CD14-positive monocyte (primary cell): ENCODE data around the gene LKAAEAR1. TPM values are rescaled to one million over a fixed set of nuclear protein-coding genes. Genes with fewer than 3 reads are reported as not detected.

Experiments
- DNase-seq, 3 donors: peaks; one replicate each; pipeline ENCODE4 v3.0.0-alpha.2; 2011 to 2022
- H2AFZ ChIP-seq: 2 replicates; pipeline ENCODE4 v1.6.0; 2012; ENCODE audit warnings: mild to moderate bottlenecking, low read depth, low read length, inconsistent platforms; ENCODE audit not compliant: insufficient read depth, poor library complexity, severe bottlenecking
- H3K27ac ChIP-seq, 2 donors: 1 replicate in 1 of 2; 2 replicates in 1 of 2; pipeline ENCODE4 v1.5.1; 2012 to 2013; ENCODE audit warnings: low read length in 2 of 2, control low read depth in 1 of 2, inconsistent platforms in 1 of 2, low read depth in 1 of 2, mild to moderate bottlenecking in 1 of 2
- H3K27me3 ChIP-seq, 2 donors: one replicate each; pipeline versions ENCODE4 v1.6.0 to v1.6.1; 2011 to 2013; ENCODE audit warnings: low read length in 2 of 2; ENCODE audit not compliant: control insufficient read depth in 2 of 2, insufficient read depth in 2 of 2
- H3K36me3 ChIP-seq, 2 donors: replicated peaks in 1 of 2; 1 replicate in 1 of 2; 2 replicates in 1 of 2; pipeline versions ENCODE4 v1.5.1 to v1.6.1; 2012 to 2013; ENCODE audit warnings: low read length in 2 of 2, control low read depth in 1 of 2, inconsistent platforms in 1 of 2, mild to moderate bottlenecking in 1 of 2; ENCODE audit not compliant: insufficient read depth in 2 of 2, control insufficient read depth in 1 of 2
- H3K4me1 ChIP-seq, 2 donors: 1 replicate in 1 of 2; 2 replicates in 1 of 2; pipeline versions ENCODE4 v1.5.1 to v1.6.1; 2012 to 2013; ENCODE audit warnings: low read length in 2 of 2, control low read depth in 1 of 2, inconsistent platforms in 1 of 2, mild to moderate bottlenecking in 1 of 2, moderate library complexity in 1 of 2; ENCODE audit not compliant: insufficient read depth in 2 of 2, control insufficient read depth in 1 of 2
- H3K4me2 ChIP-seq: replicated peaks from 2 replicates; pipeline ENCODE3; 2012; ENCODE audit warnings: low read length, moderate library complexity, mild to moderate bottlenecking; ENCODE audit not compliant: poor library complexity, severe bottlenecking; ENCODE audit errors: extremely low read depth
- H3K4me3 ChIP-seq, 3 experiments: fragments of 200-600 bp in 1 of 3; sonication (generic) in 1 of 3; replicated peaks in 1 of 3; 1 replicate in 2 of 3; 2 replicates in 1 of 3; pipeline ENCODE4 v1.5.1; 2011 to 2013; ENCODE audit warnings: low read length in 3 of 3, mild to moderate bottlenecking in 3 of 3, control low read depth in 2 of 3, low read depth in 2 of 3, inconsistent platforms in 1 of 3, moderate library complexity in 1 of 3
- H3K79me2 ChIP-seq: 2 replicates; pipeline ENCODE4 v1.6.0; 2012; ENCODE audit warnings: mild to moderate bottlenecking, control low read depth, inconsistent platforms, low read length, moderate library complexity; ENCODE audit not compliant: insufficient read depth
- H3K9ac ChIP-seq: 2 replicates; pipeline ENCODE4 v1.6.0; 2017; ENCODE audit warnings: low read length, mild to moderate bottlenecking; ENCODE audit not compliant: insufficient read depth, poor library complexity, severe bottlenecking
- H3K9me3 ChIP-seq, 2 donors: replicated peaks in 1 of 2; 1 replicate in 1 of 2; 2 replicates in 1 of 2; pipeline versions ENCODE4 v1.5.1 to v1.6.1; 2012 to 2013; ENCODE audit warnings: low read length in 2 of 2, control low read depth in 1 of 2; ENCODE audit not compliant: control insufficient read depth in 1 of 2, insufficient read depth in 1 of 2
- H4K20me1 ChIP-seq: 2 replicates; pipeline ENCODE4 v1.6.0; 2012; ENCODE audit warnings: mild to moderate bottlenecking, low read length, control low read depth, moderate library complexity; ENCODE audit not compliant: insufficient read depth
- H3K27ac Mint-ChIP-seq, 7 donors: one replicate each; pipeline ENCODE4 v1.8.0; 2020; ENCODE audit warnings: mild to moderate bottlenecking in 7 of 7, mixed read lengths in 7 of 7, moderate library complexity in 6 of 7, inconsistent platforms in 2 of 7
- H3K27me3 Mint-ChIP-seq, 3 donors: one replicate each; pipeline ENCODE4 v1.8.0; 2021 to 2022; ENCODE audit warnings: low read depth in 3 of 3, mild to moderate bottlenecking in 3 of 3, mixed read lengths in 3 of 3, moderate library complexity in 3 of 3, inconsistent platforms in 1 of 3
- H3K36me3 Mint-ChIP-seq, 2 donors: one replicate each; pipeline ENCODE4 v1.8.0; 2020; ENCODE audit warnings: mixed read lengths in 2 of 2, inconsistent platforms in 1 of 2, mild to moderate bottlenecking in 1 of 2
- H3K4me1 Mint-ChIP-seq: one replicate; pipeline ENCODE4 v1.8.0; 2020; ENCODE audit warnings: mild to moderate bottlenecking, mixed read lengths
- H3K4me3 Mint-ChIP-seq, 2 donors: one replicate each; pipeline ENCODE4 v1.8.0; 2020; ENCODE audit warnings: mild to moderate bottlenecking in 2 of 2, mixed read lengths in 2 of 2, moderate library complexity in 1 of 2
- H3K9me3 Mint-ChIP-seq, 7 donors: one replicate each; pipeline ENCODE4 v1.8.0; 2020 to 2022; ENCODE audit warnings: mixed read lengths in 7 of 7, mild to moderate bottlenecking in 6 of 7, moderate library complexity in 6 of 7, inconsistent platforms in 2 of 7
- CTCF ChIP-seq: fragments of 200-600 bp; IDR thresholded peaks from one replicate; pipeline ENCODE4 v1.8.0; 2022; ENCODE audit warnings: antibody characterized with exemption, mild to moderate bottlenecking
- WGBS: methylation state at CpG from one replicate; pipeline ENCODE4 v1.1.5; 2013; ENCODE audit warnings: missing lambda C conversion rate; ENCODE audit not compliant: insufficient coverage; 5-methylcytosine and 5-hydroxymethylcytosine counted together
- intact Hi-C, 2 donors: fragments of 100-400 bp; cut with micrococcal nuclease; formaldehyde crosslinking; loops; one replicate each; pipeline versions ENCODE4 v1.15.0 to v1.15.1; 2023
- polyA plus RNA-seq, 3 donors: library from polyadenylated mRNA; depleted of rRNA in 1 of 3; unstranded in 2 of 3; stranded (reverse) in 1 of 3; fragments of 300-500 nt in 2 of 3; fragments of >200 nt in 1 of 3; fragmentation: Illumina TruSeq in 2 of 3; gene quantifications; 1 replicate in 2 of 3; 2 replicates in 1 of 3; pipeline ENCODE4 v1.2.3, GENCODE V29; 2012 to 2021

The LKAAEAR1 gene
- polyA plus RNA-seq, 3 donors = 0.61 to 0.86 (median 0.64) TPM

GRCh38 chr20:64106981-64107735 lies 23.0 kb upstream of the LKAAEAR1 start, which contains the start of gene NPBWR2:
Gene NPBWR2 (minus strand): TSS chr20:64107565. CDS start chr20:64106831, 734 bp downstream.
- no peaks in the 10 kb centered on the region for H4K20me1 ChIP-seq
- no peaks in the 10 kb centered on the region for H3K79me2 ChIP-seq
- Mint-ChIP-seq H3K9me3 (peaks cover 0 to 2% (median 0%) of the 10 kb centered on the region in 7 donors), H3K36me3 (no peaks in the 10 kb centered on the region), H3K4me3 (peak within 1 kb of the TSS; percentile 9 to 89), H3K4me1 (peaks cover 15% of the 10 kb centered on the region), H3K27me3 (peaks cover 24 to 39% (median 38%) of the 10 kb centered on the region in 3 donors), H3K27ac (no peak within 1 kb of the TSS)
- peaks cover 3 to 16% of the 10 kb centered on the region in 2 donors for H3K27me3 ChIP-seq
- peak within 1 kb of the TSS; percentile 61 for H2AFZ ChIP-seq
- no peak within 1 kb of the TSS for H3K9ac ChIP-seq
- 64% methylated on average over 17 of the region's 22 CpGs for WGBS
- no peaks in the 10 kb centered on the region for H3K36me3 ChIP-seq
- no peak within 1 kb of the TSS for H3K27ac ChIP-seq
- H3K9me3 ChIP-seq = no peaks in the 10 kb centered on the region
- peaks cover 9 to 14% of the 10 kb centered on the region in 2 donors for H3K4me1 ChIP-seq
- intact Hi-C loops = no loop called here
- no peak for DNase-seq
- peak within 1 kb of the TSS; percentile 45 for H3K4me2 ChIP-seq
- H3K4me3 ChIP-seq = no peak within 1 kb of the TSS
- no peak for TF ChIP-seq CTCF

- WGBS = 95% methylated on average over 23 of the region's 28 CpGs
- H2AFZ ChIP-seq = no peak overlapping the region
- Mint-ChIP-seq H3K4me3 (no peak overlapping the region), H3K9me3 (peaks cover 0 to 2% (median 0%) of the 10 kb centered on the region in 7 donors), H3K4me1 (peaks cover 16% of the 10 kb centered on the region), H3K27ac (no peak overlapping the region), H3K27me3 (peaks cover 30 to 41% (median 40%) of the 10 kb centered on the region in 3 donors), H3K36me3 (peaks cover under 1% of the 10 kb centered on the region in 2 donors)
- peaks cover 13 to 20% of the 10 kb centered on the region in 2 donors for H3K4me1 ChIP-seq
- H4K20me1 ChIP-seq = peaks cover 4% of the 10 kb centered on the region
- H3K36me3 ChIP-seq = no peaks in the 10 kb centered on the region
- H3K27me3 ChIP-seq = peaks cover 6 to 21% of the 10 kb centered on the region in 2 donors
- intact Hi-C loops = no loop called here
- H3K4me3 ChIP-seq = no peak overlapping the region
- TF ChIP-seq CTCF = no peak
- H3K9me3 ChIP-seq = no peaks in the 10 kb centered on the region
- no peak overlapping the region for H3K9ac ChIP-seq
- no peak overlapping the region for H3K27ac ChIP-seq
- H3K4me2 ChIP-seq = no peak overlapping the region
- no peak for DNase-seq
- no peaks in the 10 kb centered on the region for H3K79me2 ChIP-seq
Observed at GRCh38 chr20:64106435-64106961, 22.3 kb upstream of the LKAAEAR1 start.
